ENCODE data around the gene ACIN1. TPM values are rescaled to one million over a fixed set of nuclear protein-coding genes. Genes with fewer than 3 reads are reported as not detected.

Gene ACIN1
- total and polyA plus RNA-seq, 2 of the 13 experiments (the other 11 are each of a cell fraction or from before 2014, with no cell fraction given), result 165 to 183 TPM

DNA sequence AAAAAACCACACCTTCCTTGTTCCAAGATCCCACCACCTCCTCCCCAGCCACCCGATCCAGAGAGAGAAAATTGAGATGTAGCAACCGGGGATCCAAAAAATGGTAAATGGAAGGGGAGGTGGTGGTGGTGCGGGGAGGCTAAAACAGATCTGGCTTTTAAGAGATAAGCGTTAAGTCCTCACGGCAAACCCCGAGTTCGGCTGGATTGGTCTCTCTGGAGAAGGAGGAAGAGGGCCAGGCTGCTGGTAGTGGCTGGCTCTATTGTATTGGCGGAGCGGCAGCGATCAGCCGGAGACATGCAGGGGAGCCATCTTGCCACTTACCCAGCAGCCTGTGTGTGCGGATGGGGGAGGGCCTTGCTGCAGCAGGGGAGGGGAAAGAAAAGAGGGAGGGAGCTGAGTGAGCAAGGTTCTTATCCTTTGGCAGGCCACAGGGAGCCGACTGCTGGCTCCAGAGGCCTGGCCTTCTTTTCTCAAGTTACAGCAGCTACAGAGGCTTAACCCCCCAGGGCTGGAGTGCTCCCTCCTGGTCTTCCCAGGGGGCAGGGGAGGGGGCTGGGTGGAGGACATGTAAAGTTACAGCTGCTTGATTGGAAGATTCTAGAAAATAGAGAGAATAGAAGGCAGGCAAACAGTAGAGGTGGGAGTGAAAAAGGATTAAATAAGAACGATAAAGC lies 23.6 kb downstream of the ACIN1 start (continued):
- TF ChIP-seq, protein P1, sequence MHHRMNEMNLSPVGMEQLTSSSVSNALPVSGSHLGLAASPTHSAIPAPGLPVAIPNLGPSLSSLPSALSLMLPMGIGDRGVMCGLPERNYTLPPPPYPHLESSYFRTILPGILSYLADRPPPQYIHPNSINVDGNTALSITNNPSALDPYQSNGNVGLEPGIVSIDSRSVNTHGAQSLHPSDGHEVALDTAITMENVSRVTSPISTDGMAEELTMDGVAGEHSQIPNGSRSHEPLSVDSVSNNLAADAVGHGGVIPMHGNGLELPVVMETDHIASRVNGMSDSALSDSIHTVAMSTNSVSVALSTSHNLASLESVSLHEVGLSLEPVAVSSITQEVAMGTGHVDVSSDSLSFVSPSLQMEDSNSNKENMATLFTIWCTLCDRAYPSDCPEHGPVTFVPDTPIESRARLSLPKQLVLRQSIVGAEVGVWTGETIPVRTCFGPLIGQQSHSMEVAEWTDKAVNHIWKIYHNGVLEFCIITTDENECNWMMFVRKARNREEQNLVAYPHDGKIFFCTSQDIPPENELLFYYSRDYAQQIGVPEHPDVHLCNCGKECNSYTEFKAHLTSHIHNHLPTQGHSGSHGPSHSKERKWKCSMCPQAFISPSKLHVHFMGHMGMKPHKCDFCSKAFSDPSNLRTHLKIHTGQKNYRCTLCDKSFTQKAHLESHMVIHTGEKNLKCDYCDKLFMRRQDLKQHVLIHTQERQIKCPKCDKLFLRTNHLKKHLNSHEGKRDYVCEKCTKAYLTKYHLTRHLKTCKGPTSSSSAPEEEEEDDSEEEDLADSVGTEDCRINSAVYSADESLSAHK (CRISPR knock-in tag; IDR thresholded peaks at IDR 0.05; ENCODE audit: borderline replicate concordance), result no peak
- TF ChIP-seq ATF7 (IDR thresholded peaks at IDR 0.05) (no peak), ATF7 (CRISPR knock-in tag; IDR thresholded peaks at IDR 0.05) (no peak), ZNF496 (CRISPR knock-in tag; IDR thresholded peaks at IDR 0.05; ENCODE audit: insufficient replicate concordance) (no peak), KDM4B (CRISPR knock-in tag; IDR thresholded peaks at IDR 0.05) (peak; percentile 67; the same call in 1 of the 2 replicates), ZNF562 (CRISPR knock-in tag; IDR thresholded peaks at IDR 0.05; ENCODE audit: borderline replicate concordance) (no peak), ZBTB38 (CRISPR knock-in tag; IDR thresholded peaks at IDR 0.05) (peak; percentile 19; the same call in 1 of the 2 replicates), ZNF570 (CRISPR knock-in tag; IDR thresholded peaks at IDR 0.05; ENCODE audit: borderline replicate concordance) (no peak), NFRKB (IDR thresholded peaks at IDR 0.05) (peak; percentile 57; the same call in 1 of the 2 replicates)
- TF ChIP-seq, protein P2, sequence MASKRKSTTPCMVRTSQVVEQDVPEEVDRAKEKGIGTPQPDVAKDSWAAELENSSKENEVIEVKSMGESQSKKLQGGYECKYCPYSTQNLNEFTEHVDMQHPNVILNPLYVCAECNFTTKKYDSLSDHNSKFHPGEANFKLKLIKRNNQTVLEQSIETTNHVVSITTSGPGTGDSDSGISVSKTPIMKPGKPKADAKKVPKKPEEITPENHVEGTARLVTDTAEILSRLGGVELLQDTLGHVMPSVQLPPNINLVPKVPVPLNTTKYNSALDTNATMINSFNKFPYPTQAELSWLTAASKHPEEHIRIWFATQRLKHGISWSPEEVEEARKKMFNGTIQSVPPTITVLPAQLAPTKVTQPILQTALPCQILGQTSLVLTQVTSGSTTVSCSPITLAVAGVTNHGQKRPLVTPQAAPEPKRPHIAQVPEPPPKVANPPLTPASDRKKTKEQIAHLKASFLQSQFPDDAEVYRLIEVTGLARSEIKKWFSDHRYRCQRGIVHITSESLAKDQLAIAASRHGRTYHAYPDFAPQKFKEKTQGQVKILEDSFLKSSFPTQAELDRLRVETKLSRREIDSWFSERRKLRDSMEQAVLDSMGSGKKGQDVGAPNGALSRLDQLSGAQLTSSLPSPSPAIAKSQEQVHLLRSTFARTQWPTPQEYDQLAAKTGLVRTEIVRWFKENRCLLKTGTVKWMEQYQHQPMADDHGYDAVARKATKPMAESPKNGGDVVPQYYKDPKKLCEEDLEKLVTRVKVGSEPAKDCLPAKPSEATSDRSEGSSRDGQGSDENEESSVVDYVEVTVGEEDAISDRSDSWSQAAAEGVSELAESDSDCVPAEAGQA (IDR thresholded peaks at IDR 0.05; ENCODE audit: low read depth), result peak; percentile 80; the same call in 1 of the 2 replicates
- TF ChIP-seq, protein P2 (CRISPR knock-in tag; IDR thresholded peaks at IDR 0.05; ENCODE audit: borderline replicate concordance), result no peak
- TF ChIP-seq, protein P3, sequence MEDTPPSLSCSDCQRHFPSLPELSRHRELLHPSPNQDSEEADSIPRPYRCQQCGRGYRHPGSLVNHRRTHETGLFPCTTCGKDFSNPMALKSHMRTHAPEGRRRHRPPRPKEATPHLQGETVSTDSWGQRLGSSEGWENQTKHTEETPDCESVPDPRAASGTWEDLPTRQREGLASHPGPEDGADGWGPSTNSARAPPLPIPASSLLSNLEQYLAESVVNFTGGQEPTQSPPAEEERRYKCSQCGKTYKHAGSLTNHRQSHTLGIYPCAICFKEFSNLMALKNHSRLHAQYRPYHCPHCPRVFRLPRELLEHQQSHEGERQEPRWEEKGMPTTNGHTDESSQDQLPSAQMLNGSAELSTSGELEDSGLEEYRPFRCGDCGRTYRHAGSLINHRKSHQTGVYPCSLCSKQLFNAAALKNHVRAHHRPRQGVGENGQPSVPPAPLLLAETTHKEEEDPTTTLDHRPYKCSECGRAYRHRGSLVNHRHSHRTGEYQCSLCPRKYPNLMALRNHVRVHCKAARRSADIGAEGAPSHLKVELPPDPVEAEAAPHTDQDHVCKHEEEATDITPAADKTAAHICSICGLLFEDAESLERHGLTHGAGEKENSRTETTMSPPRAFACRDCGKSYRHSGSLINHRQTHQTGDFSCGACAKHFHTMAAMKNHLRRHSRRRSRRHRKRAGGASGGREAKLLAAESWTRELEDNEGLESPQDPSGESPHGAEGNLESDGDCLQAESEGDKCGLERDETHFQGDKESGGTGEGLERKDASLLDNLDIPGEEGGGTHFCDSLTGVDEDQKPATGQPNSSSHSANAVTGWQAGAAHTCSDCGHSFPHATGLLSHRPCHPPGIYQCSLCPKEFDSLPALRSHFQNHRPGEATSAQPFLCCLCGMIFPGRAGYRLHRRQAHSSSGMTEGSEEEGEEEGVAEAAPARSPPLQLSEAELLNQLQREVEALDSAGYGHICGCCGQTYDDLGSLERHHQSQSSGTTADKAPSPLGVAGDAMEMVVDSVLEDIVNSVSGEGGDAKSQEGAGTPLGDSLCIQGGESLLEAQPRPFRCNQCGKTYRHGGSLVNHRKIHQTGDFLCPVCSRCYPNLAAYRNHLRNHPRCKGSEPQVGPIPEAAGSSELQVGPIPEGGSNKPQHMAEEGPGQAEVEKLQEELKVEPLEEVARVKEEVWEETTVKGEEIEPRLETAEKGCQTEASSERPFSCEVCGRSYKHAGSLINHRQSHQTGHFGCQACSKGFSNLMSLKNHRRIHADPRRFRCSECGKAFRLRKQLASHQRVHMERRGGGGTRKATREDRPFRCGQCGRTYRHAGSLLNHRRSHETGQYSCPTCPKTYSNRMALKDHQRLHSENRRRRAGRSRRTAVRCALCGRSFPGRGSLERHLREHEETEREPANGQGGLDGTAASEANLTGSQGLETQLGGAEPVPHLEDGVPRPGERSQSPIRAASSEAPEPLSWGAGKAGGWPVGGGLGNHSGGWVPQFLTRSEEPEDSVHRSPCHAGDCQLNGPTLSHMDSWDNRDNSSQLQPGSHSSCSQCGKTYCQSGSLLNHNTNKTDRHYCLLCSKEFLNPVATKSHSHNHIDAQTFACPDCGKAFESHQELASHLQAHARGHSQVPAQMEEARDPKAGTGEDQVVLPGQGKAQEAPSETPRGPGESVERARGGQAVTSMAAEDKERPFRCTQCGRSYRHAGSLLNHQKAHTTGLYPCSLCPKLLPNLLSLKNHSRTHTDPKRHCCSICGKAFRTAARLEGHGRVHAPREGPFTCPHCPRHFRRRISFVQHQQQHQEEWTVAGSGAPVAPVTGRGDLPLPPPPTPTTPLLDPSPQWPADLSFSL (CRISPR knock-in tag; IDR thresholded peaks at IDR 0.05), result no peak
- TF ChIP-seq, protein P4, sequence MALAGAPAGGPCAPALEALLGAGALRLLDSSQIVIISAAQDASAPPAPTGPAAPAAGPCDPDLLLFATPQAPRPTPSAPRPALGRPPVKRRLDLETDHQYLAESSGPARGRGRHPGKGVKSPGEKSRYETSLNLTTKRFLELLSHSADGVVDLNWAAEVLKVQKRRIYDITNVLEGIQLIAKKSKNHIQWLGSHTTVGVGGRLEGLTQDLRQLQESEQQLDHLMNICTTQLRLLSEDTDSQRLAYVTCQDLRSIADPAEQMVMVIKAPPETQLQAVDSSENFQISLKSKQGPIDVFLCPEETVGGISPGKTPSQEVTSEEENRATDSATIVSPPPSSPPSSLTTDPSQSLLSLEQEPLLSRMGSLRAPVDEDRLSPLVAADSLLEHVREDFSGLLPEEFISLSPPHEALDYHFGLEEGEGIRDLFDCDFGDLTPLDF (CRISPR knock-in tag; IDR thresholded peaks at IDR 0.05), result no peak

Data from HepG2 (cell line).